ENCODE results near the gene CASQ1. TPM values are rescaled to one million over a fixed set of nuclear protein-coding genes. Genes with fewer than 3 reads are reported as not detected.

CASQ1 gene
- total and polyA plus RNA-seq, 9 of the 15 experiments (the other 6 are each of a cell fraction or from before 2014, with no cell fraction given): not detected

GRCh38 chr1:160207771-160208556, 17.6 kb downstream of the CASQ1 start (continued):
- TF ChIP-seq, protein P1, sequence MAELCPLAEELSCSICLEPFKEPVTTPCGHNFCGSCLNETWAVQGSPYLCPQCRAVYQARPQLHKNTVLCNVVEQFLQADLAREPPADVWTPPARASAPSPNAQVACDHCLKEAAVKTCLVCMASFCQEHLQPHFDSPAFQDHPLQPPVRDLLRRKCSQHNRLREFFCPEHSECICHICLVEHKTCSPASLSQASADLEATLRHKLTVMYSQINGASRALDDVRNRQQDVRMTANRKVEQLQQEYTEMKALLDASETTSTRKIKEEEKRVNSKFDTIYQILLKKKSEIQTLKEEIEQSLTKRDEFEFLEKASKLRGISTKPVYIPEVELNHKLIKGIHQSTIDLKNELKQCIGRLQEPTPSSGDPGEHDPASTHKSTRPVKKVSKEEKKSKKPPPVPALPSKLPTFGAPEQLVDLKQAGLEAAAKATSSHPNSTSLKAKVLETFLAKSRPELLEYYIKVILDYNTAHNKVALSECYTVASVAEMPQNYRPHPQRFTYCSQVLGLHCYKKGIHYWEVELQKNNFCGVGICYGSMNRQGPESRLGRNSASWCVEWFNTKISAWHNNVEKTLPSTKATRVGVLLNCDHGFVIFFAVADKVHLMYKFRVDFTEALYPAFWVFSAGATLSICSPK (IDR thresholded peaks at IDR 0.05; ENCODE audit: borderline replicate concordance): no peak
- TF ChIP-seq JUND (IDR thresholded peaks at IDR 0.05; ENCODE audit: borderline replicate concordance, low read depth, low read length): no peak
- TF ChIP-seq JUND (tag; IDR thresholded peaks at IDR 0.05; ENCODE audit: borderline replicate concordance, low read depth, low read length): no peak
- no peak for TF ChIP-seq ZNF764 (CRISPR knock-in tag; IDR thresholded peaks at IDR 0.05; ENCODE audit: low read depth)

DNA sequence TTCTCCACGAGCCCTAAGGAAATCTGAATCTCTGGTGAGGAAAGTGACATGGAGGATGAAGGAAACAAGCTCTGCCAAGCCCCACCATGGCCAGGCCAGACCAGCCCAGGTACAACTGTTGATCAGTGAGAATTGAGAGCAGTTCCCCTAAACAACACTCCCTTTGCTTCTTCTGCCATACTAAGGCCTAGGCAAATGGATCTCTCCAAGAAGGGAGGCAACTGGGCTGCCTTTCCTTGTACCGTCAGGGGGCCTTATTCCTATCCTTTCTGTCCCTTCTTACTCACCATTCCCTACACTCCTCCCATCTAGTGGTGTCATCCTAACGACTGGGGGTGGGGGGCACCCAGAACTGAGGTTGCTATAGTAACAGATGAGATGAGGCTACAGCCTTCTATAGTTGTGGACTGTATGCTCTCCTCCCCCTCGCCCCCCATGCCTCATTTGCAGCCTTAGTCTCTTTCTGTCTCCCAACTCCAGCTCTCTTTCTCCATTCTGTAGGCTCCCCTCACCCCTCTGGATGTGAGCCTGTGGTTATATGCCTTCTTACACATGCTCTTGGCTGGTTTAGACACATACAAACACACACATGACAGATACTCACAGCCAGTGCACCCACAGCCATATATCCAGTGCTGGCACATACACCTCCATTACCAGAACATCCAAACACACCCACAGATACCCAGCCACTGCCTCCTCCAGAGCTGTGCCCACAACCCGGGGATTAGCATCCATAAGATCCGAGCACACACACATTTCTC, 18.4 kb downstream of the CASQ1 start:
- TF ChIP-seq RFX1 (IDR thresholded peaks at IDR 0.05): peak; percentile 75
- TF ChIP-seq ZHX1 (conservative IDR thresholded peaks at IDR 0.05; ENCODE audit: low read length): no peak
- TF ChIP-seq POLR2A (conservative IDR thresholded peaks at IDR 0.05): 0 out of 2 replicates have a peak, but pooled peaks have one; percentile 23
- no peak for TF ChIP-seq ZNF384 (IDR thresholded peaks at IDR 0.05; ENCODE audit: low read depth, low read length)
- WGBS (ENCODE audit: insufficient coverage, low coverage, missing lambda C conversion rate): 57% methylated on average over 6 of the region's 6 CpGs
- BruUV-seq (replicated peaks): no TSS peak
- H3K9ac ChIP-seq (ENCODE audit: insufficient read depth in 1 of 2, low read depth in 2 of 2, low read length in 2 of 2): peak overlapping the region in 1 of 2 experiments; percentile 6; a peak in 1 of 4 replicates
- no peak overlapping the region; the same call in 2 of the 3 replicates for H3K27ac ChIP-seq (ENCODE audit: extremely low read depth, low read depth, low read length)
- H4K20me1 ChIP-seq (replicated peaks; ENCODE audit: control insufficient read depth, insufficient read depth, low read length): peaks cover 5% of the 10 kb centered on the region; the same call in 1 of the 2 replicates
- ChIA-PET CTCF (ENCODE audit: low intra/inter-chr PET ratio) (no interaction called here), POLR2A (interaction anchor here (0.6 to 3.4 kb wide), 10 partner anchors 10 to 900 kb away, joined by 3 to 41 read pairs (median 4); partner anchors contain the start of gene PEX19)
- in situ Hi-C loops (cut with MboI) (no loop called here), intact Hi-C loops (cut with micrococcal nuclease) (no loop called here)
- no peaks in the 10 kb centered on the region for H3K9me1 ChIP-seq (ENCODE audit: control insufficient read depth, insufficient read depth, low read length)
- FAIRE-seq (no peak), DNase-seq (ENCODE audit: extremely low read depth in 1 of 4, low spot score in 3 of 4) (peak in 1 of 4 experiments; percentile 29), ATAC-seq (no peak)
- no peak overlapping the region for H2AFZ ChIP-seq (ENCODE audit: low read depth, low read length)
- H3K27me3 ChIP-seq (ENCODE audit: control insufficient read depth in 2 of 2, insufficient read depth in 2 of 2, low read length in 2 of 2): no peaks in the 10 kb centered on the region
- H3K79me2 ChIP-seq (ENCODE audit: control insufficient read depth, insufficient read depth, low read length): peaks cover 16% of the 10 kb centered on the region
- H3K4me1 ChIP-seq (replicated peaks in 1 of 2; ENCODE audit: control insufficient read depth in 2 of 2, insufficient read depth in 2 of 2, low read length in 2 of 2): peaks cover 25 to 30% of the 10 kb centered on the region in 2 experiments
- no peak overlapping the region for H3K4me2 ChIP-seq (ENCODE audit: insufficient read depth, low read length)
- no peak overlapping the region for H3K4me3 ChIP-seq
- H3K9me3 ChIP-seq (replicated peaks; ENCODE audit: control insufficient read depth, insufficient read depth, low read depth, low read length): no peaks in the 10 kb centered on the region
- H3K36me3 ChIP-seq (ENCODE audit: control insufficient read depth, insufficient read depth, low read length): peaks cover 65% of the 10 kb centered on the region; the same call in 2 of the 3 replicates

Measured in K562 (cell line).